PC-3 (cell line): ENCODE measurements around the gene SCART1. TPM values are rescaled to one million over a fixed set of nuclear protein-coding genes. Genes with fewer than 3 reads are reported as not detected.
A peak's percentile ranks its signal among the peaks of the same experiment; 100 is the strongest.

Source experiments
- ATAC-seq: fragments of 200-7000 bp; cut with Tn5 transposase; 2 replicates; pipeline ENCODE4 v1.9.1; 2020; ENCODE audit warnings: mild to moderate bottlenecking, moderate library complexity
- BruUV-seq: library from RNA; stranded (reverse); fragments of 400-500 nt; replicated peaks from 2 replicates; lab custom pipeline; 2021; lab: Mats Ljungman, UMichigan
- CTCF ChIA-PET: fragments of 300-600 bp; sonication (Branson Sonifier 250); formaldehyde crosslinking; loops from one replicate; lab custom pipeline; 2022; ENCODE audit warnings: antibody characterized with exemption; lab: Charles Lee
- POLR2A ChIA-PET: fragments of 300-600 bp; sonication (Branson Sonifier 250); formaldehyde crosslinking; loops from one replicate; lab custom pipeline; 2022; ENCODE audit warnings: antibody characterized with exemption; ENCODE audit not compliant: unreplicated experiment; lab: Charles Lee
- DNase-seq: peaks from one replicate; pipeline ENCODE4 v3.0.0-alpha.2; 2015
- H2AFZ ChIP-seq: fragments of 300-600 bp; sonication (generic); 2 replicates; pipeline ENCODE4 v1.6.0; 2016; ENCODE audit warnings: antibody characterized with exemption, low read length
- H3F3A ChIP-seq: fragments of 300-600 bp; sonication (generic); one replicate; pipeline ENCODE4 v1.6.0; 2017; ENCODE audit warnings: antibody characterized with exemption, low read length, control low read depth, mild to moderate bottlenecking; ENCODE audit not compliant: unreplicated experiment
- H3K27ac ChIP-seq: fragments of 300-600 bp; sonication (generic); 2 replicates; pipeline ENCODE4 v1.5.1; 2016; ENCODE audit warnings: mild to moderate bottlenecking, low read length
- H3K27me3 ChIP-seq: fragments of 300-600 bp; sonication (generic); 2 replicates; pipeline ENCODE4 v1.6.1; 2016; ENCODE audit warnings: low read length, mixed read lengths
- H3K36me3 ChIP-seq: fragments of 300-600 bp; sonication (generic); 2 replicates; pipeline ENCODE4 v1.6.1; 2016; ENCODE audit warnings: low read depth, mixed run types, low read length, mixed read lengths
- H3K4me1 ChIP-seq: fragments of 300-600 bp; sonication (generic); 2 replicates; pipeline ENCODE4 v1.5.1; 2016; ENCODE audit warnings: low read length; ENCODE audit not compliant: insufficient read depth
- H3K4me2 ChIP-seq: fragments of 300-600 bp; sonication (generic); 2 replicates; pipeline ENCODE4 v1.6.0; 2016; ENCODE audit warnings: low read length
- H3K4me3 ChIP-seq: fragments of 300-600 bp; sonication (generic); 2 replicates; pipeline ENCODE4 v1.5.1; 2016; ENCODE audit warnings: mild to moderate bottlenecking, low read length, mixed read lengths
- H3K79me2 ChIP-seq: fragments of 300-600 bp; sonication (generic); 2 replicates; pipeline ENCODE4 v1.6.1; 2017; ENCODE audit warnings: low read length, mixed read lengths
- H3K9ac ChIP-seq: fragments of 300-600 bp; sonication (generic); 2 replicates; pipeline ENCODE4 v1.6.0; 2016; ENCODE audit warnings: mild to moderate bottlenecking, low read length
- H3K9me2 ChIP-seq: fragments of 300-600 bp; sonication (generic); replicated peaks from 2 replicates; pipeline ENCODE4 v1.6.1; 2016; ENCODE audit warnings: mixed run types, low read length, mixed read lengths
- H3K9me3 ChIP-seq: fragments of 300-600 bp; sonication (generic); 2 replicates; pipeline ENCODE4 v1.6.1; 2016; ENCODE audit warnings: low read length, mixed read lengths
- H4K20me1 ChIP-seq: fragments of 300-600 bp; sonication (generic); 2 replicates; pipeline ENCODE4 v1.6.1; 2016; ENCODE audit warnings: low read length, mixed read lengths
- EZH2 ChIP-seq: fragments of 300-600 bp; sonication (generic); IDR thresholded peaks from one replicate; pipeline ENCODE4 v1.6.1; 2017; ENCODE audit warnings: antibody characterized with exemption, mild to moderate bottlenecking, low read length; ENCODE audit not compliant: unreplicated experiment
- EZH2phosphoT487 ChIP-seq: fragments of 300-600 bp; sonication (generic); IDR thresholded peaks from 2 replicates; pipeline ENCODE4 v1.6.1; 2018; ENCODE audit warnings: mild to moderate bottlenecking, antibody characterized with exemption, low read length, borderline replicate concordance
- intact Hi-C: fragments of 100-400 bp; cut with micrococcal nuclease; formaldehyde crosslinking; loops from 2 replicates; pipeline ENCODE4 v1.9.0; 2023
- total RNA-seq: library from RNA; depleted of rRNA; stranded (reverse); fragments of >200 nt; gene quantifications from 2 replicates; pipeline ENCODE4 v1.2.3, GENCODE V29; 2014
- TF ChIP-seq, protein P1 (sequence below): fragments of 300-600 bp; sonication (generic); conservative IDR thresholded peaks from 2 replicates; pipeline ENCODE4 v1.5.1; 2017; ENCODE audit warnings: antibody characterized with exemption, low read depth, mild to moderate bottlenecking, low read length

The SCART1 gene
- total RNA-seq, 1 experiment from 2014 or later: 2.4 TPM

DNA sequence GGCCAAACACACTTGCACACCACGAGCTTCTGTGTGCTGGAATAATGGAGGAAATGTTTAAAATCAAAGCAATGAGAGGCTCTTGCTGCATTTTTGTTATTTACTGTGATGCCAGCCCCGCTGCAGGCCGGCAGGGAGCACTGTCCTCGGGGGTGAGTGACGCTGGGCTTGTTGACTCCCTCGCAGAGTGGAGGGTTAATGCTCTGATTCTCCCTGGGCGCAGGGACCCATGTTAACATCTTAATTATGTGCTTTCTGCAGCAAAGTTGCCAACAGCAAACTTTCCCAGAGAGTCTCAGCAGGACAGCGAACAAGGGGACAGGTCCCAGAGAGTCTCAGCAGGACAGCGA is 22.9 kb downstream of the SCART1 start:
- ChIA-PET CTCF (no interaction called here), POLR2A (no interaction called here)
- no peaks in the 10 kb centered on the region for H3K79me2 ChIP-seq
- H3K4me2 ChIP-seq: no peak overlapping the region
- TF ChIP-seq EZH2: no peak
- TF ChIP-seq, protein P1, sequence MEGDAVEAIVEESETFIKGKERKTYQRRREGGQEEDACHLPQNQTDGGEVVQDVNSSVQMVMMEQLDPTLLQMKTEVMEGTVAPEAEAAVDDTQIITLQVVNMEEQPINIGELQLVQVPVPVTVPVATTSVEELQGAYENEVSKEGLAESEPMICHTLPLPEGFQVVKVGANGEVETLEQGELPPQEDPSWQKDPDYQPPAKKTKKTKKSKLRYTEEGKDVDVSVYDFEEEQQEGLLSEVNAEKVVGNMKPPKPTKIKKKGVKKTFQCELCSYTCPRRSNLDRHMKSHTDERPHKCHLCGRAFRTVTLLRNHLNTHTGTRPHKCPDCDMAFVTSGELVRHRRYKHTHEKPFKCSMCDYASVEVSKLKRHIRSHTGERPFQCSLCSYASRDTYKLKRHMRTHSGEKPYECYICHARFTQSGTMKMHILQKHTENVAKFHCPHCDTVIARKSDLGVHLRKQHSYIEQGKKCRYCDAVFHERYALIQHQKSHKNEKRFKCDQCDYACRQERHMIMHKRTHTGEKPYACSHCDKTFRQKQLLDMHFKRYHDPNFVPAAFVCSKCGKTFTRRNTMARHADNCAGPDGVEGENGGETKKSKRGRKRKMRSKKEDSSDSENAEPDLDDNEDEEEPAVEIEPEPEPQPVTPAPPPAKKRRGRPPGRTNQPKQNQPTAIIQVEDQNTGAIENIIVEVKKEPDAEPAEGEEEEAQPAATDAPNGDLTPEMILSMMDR: peak; percentile 22; the same call in 1 of the 2 replicates
- no peaks in the 10 kb centered on the region for H3K4me1 ChIP-seq
- H3K9ac ChIP-seq: no peak overlapping the region
- no peak overlapping the region for H3K4me3 ChIP-seq
- no peak overlapping the region for H3K27ac ChIP-seq
- H3K9me3 ChIP-seq: no peaks in the 10 kb centered on the region
- no TSS peak for BruUV-seq
- DNase-seq (no peak), ATAC-seq (no peak)
- H3K9me2 ChIP-seq: no peaks in the 10 kb centered on the region
- intact Hi-C loops: no loop called here
- H3F3A ChIP-seq: no peaks in the 10 kb centered on the region
- H4K20me1 ChIP-seq: no peaks in the 10 kb centered on the region
- H3K36me3 ChIP-seq: no peaks in the 10 kb centered on the region
- no peak overlapping the region for H2AFZ ChIP-seq
- H3K27me3 ChIP-seq: 0 out of 2 replicates have a peak, but pooled peaks cover 9% of the 10 kb centered on the region

DNA sequence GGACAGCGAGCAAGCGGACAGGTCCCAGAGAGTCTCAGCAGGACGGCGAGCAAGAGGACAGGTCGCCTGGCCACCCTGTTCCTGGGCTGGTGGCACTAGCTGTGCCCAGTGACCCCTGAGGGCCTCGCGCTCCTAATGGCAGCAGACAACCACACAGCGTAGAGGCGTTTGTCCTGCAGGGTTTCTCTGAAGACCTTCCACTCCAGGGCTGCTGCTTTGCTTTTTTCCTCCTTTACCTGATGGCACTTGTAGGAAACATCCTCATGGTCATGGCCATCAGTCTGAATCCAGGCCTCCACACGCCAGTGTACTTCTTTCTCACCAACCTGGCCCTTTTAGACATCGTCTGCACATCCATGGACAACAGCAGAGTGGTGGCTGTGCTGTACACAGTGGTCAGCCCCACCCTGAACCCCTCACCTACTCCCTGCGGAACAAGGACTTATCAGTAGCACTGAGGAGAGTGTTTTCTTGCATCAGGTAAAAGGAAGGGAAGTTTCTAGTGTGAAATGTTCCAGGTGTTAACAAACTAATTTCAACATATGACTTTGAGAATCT is 27.4 kb downstream of the SCART1 start:
- CTCF ChIA-PET: no interaction called here
- H3K9me2 ChIP-seq: no peaks in the 10 kb centered on the region
- ATAC-seq: no peak
- intact Hi-C loops: no loop called here
- H3K27ac ChIP-seq: no peak overlapping the region
- H3F3A ChIP-seq: no peaks in the 10 kb centered on the region
- H4K20me1 ChIP-seq: no peaks in the 10 kb centered on the region
- POLR2A ChIA-PET: no interaction called here
- H2AFZ ChIP-seq: no peak overlapping the region
- no peaks in the 10 kb centered on the region for H3K4me1 ChIP-seq
- no peak overlapping the region for H3K4me3 ChIP-seq
- H3K9me3 ChIP-seq: peaks cover 8% of the 10 kb centered on the region; the same call in 1 of the 2 replicates
- no peak overlapping the region for H3K9ac ChIP-seq
- H3K27me3 ChIP-seq: 0 out of 2 replicates have a peak, but pooled peaks cover 8% of the 10 kb centered on the region
- TF ChIP-seq EZH2phosphoT487 (no peak), EZH2 (no peak)
- BruUV-seq: no TSS peak
- no peaks in the 10 kb centered on the region for H3K36me3 ChIP-seq
- H3K4me2 ChIP-seq: no peak overlapping the region
- no peak for DNase-seq
- H3K79me2 ChIP-seq: no peaks in the 10 kb centered on the region

DNA sequence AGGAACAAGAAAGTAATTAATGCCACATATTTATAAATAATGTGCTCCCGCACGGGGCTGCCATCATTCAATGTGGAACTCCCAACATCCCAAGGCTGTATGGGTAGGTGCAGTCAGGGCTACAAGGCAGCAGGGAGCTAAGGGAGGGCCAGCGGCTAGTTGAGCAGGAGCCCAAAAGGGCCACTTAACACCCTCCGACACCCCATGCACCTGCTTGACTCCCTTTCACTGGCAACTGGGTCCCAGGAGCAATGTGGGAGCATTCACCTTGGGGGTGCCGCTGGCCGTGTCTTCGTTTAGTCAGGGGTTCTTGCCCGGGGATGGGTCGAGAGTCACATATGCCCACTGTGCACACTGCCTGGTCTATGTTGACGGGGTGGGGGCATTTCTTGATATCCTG is 27.9 kb downstream of the SCART1 start:
- Histone ChIP-seq H3K9me3 (peaks cover 8% of the 10 kb centered on the region; the same call in 1 of the 2 replicates), H3K27ac (no peak overlapping the region), H3F3A (no peaks in the 10 kb centered on the region), H3K4me1 (no peaks in the 10 kb centered on the region), H2AFZ (no peak overlapping the region), H3K79me2 (no peaks in the 10 kb centered on the region), H4K20me1 (no peaks in the 10 kb centered on the region), H3K4me2 (no peak overlapping the region), H3K27me3 (0 out of 2 replicates have a peak, but pooled peaks cover 3% of the 10 kb centered on the region), H3K4me3 (no peak overlapping the region), H3K9me2 (no peaks in the 10 kb centered on the region), H3K9ac (no peak overlapping the region), H3K36me3 (no peaks in the 10 kb centered on the region)
- CTCF ChIA-PET: no interaction called here
- BruUV-seq: no TSS peak
- ATAC-seq (no peak), DNase-seq (no peak)
- TF ChIP-seq EZH2phosphoT487 (no peak), EZH2 (no peak)
- TF ChIP-seq, protein P1: no peak
- POLR2A ChIA-PET: no interaction called here
- intact Hi-C loops: no loop called here
